SK-N-MC (cell line): ENCODE measurements around the gene SPAG4.

Experiments used
- EZH2 ChIP-seq: fragments of 200-600 bp; sonication (generic); IDR thresholded peaks from one replicate; pipeline ENCODE4 v1.6.1; 2017; ENCODE audit warnings: antibody characterized with exemption
- POLR2AphosphoS5 ChIP-seq: IDR thresholded peaks from 2 replicates; pipeline ENCODE4 v1.6.1; 2012; ENCODE audit warnings: mild to moderate bottlenecking, low read depth, low read length, borderline replicate concordance

- no peak for TF ChIP-seq POLR2AphosphoS5
- no peak for TF ChIP-seq EZH2
Measured at GRCh38 chr20:35600993-35601973, 14.3 kb upstream of the SPAG4 start.
